CD4-positive, alpha-beta T cell treated with Interleukin-6 at 100 ng/mL for 8 hours (primary cell): ENCODE results near the gene CGB3.
A peak's percentile ranks its signal among the peaks of the same experiment; 100 is the strongest.
"Not testable (repeated sequence)": the region's sequence is repeated elsewhere in the genome, so short reads cannot be mapped to it uniquely, and the experiment has no call there.

Experiments
- DNase-seq: peaks from one replicate; pipeline ENCODE4 v3.0.0-alpha.2; 2020; ENCODE audit warnings: mixed read lengths, low spot score

CGB3 gene

GRCh38 chr19:49042666-49043065 is 18.5 kb upstream of the CGB3 start:
- not testable (repeated sequence) for DNase-seq

- DNase-seq: no peak
Observed at GRCh38 chr19:49042177-49042576, 18.0 kb upstream of the CGB3 start.

GRCh38 chr19:49039736-49040135 is 15.6 kb upstream of the CGB3 start:
- DNase-seq: not testable (repeated sequence)

GRCh38 chr19:49038557-49039276 is 14.6 kb upstream of the CGB3 start:
- DNase-seq: not testable (repeated sequence)

- DNase-seq: not testable (repeated sequence)
Observed at GRCh38 chr19:49038111-49038510, 14.0 kb upstream of the CGB3 start.

- DNase-seq: not testable (repeated sequence)
Observed at GRCh38 chr19:49036815-49037214, 12.7 kb upstream of the CGB3 start, which contains the start of gene CGB1. Gene CGB1, minus strand, starts transcription at chr19:49036895. Its CDS starts 184 bp downstream, at chr19:49036711.

GRCh38 chr19:49031642-49032301 is 7.6 kb upstream of the CGB3 start, which contains the start of gene CGB2:
Gene CGB2, plus strand, starts transcription at chr19:49031890. Its CDS starts 206 bp downstream, at chr19:49032096.
- peak; percentile 22 for DNase-seq

- not testable (repeated sequence) for DNase-seq
Observed at GRCh38 chr19:49030323-49030722, 6.2 kb upstream of the CGB3 start.

- DNase-seq: not testable (repeated sequence)
Observed at GRCh38 chr19:49029749-49030148, 5.6 kb upstream of the CGB3 start.

GRCh38 chr19:49028686-49029085 is 4.6 kb upstream of the CGB3 start:
- DNase-seq: not testable (repeated sequence)

GRCh38 chr19:49025599-49025998 is 1.5 kb upstream of the CGB3 start:
- not testable (repeated sequence) for DNase-seq

GRCh38 chr19:49025088-49025487 is 955 bp upstream of the CGB3 start:
- DNase-seq: not testable (repeated sequence)

GRCh38 chr19:49022116-49022515 is 2.0 kb downstream of the CGB3 start:
- no peak for DNase-seq

- DNase-seq: no peak
Observed at GRCh38 chr19:49020931-49021895, 2.9 kb downstream of the CGB3 start.

- no peak for DNase-seq
Observed at GRCh38 chr19:49020342-49020741, 3.8 kb downstream of the CGB3 start.

GRCh38 chr19:49019242-49019932 is 4.7 kb downstream of the CGB3 start:
- peak; percentile 53 for DNase-seq

GRCh38 chr19:49018388-49019241 is 5.5 kb downstream of the CGB3 start:
- DNase-seq: peak; percentile 22

GRCh38 chr19:49017666-49018351 is 6.3 kb downstream of the CGB3 start:
- DNase-seq: peak; percentile 53

GRCh38 chr19:49017041-49017665 is 7.0 kb downstream of the CGB3 start, which contains the start of gene LHB:
Gene LHB, minus strand, starts transcription at chr19:49017091. Its CDS starts 10 bp downstream, at chr19:49017081.
- no peak for DNase-seq
